ENCODE results near the gene GALNT17.

The GALNT17 gene

GRCh38 chr7:71132127-71132376, at the start of gene GALNT17:
GALNT17 (plus strand) TSS chr7:71132144.
- DNase-seq (ENCODE audit: low read depth): no peak

GRCh38 chr7:71095266-71095860, 36.6 kb upstream of the GALNT17 start:
- DNase-seq (ENCODE audit: low read depth): no peak

GRCh38 chr7:71096351-71096750, 35.6 kb upstream of the GALNT17 start:
- no peak for DNase-seq (ENCODE audit: low read depth)

- DNase-seq (ENCODE audit: low read depth): no peak
These were observed 25.7 kb upstream of the GALNT17 start for GRCh38 chr7:71106226-71106625.

GRCh38 chr7:71112436-71112835, 19.5 kb upstream of the GALNT17 start:
- no peak for DNase-seq (ENCODE audit: low read depth)

GRCh38 chr7:71120096-71120495, 11.8 kb upstream of the GALNT17 start:
- no peak for DNase-seq (ENCODE audit: low read depth)

GRCh38 chr7:71129126-71129525, 2.8 kb upstream of the GALNT17 start:
- DNase-seq (ENCODE audit: low read depth): no peak

- DNase-seq (ENCODE audit: low read depth): no peak
These were observed 1.8 kb upstream of the GALNT17 start for GRCh38 chr7:71130031-71130679.

- DNase-seq (ENCODE audit: low read depth): no peak
These were observed 453 bp upstream of the GALNT17 start for GRCh38 chr7:71131256-71132126.

- no peak for DNase-seq (ENCODE audit: low read depth)
These were observed 660 bp downstream of the GALNT17 start for GRCh38 chr7:71132377-71133231.

GRCh38 chr7:71133232-71133622, 1.3 kb downstream of the GALNT17 start:
- no peak for DNase-seq (ENCODE audit: low read depth)

- no peak for DNase-seq (ENCODE audit: low read depth)
These were observed 1.9 kb downstream of the GALNT17 start for GRCh38 chr7:71133856-71134255.

GRCh38 chr7:71135116-71135515, 3.2 kb downstream of the GALNT17 start:
- no peak for DNase-seq (ENCODE audit: low read depth)

- DNase-seq (ENCODE audit: low read depth): no peak
These were observed 3.7 kb downstream of the GALNT17 start for GRCh38 chr7:71135663-71136062.

GRCh38 chr7:71137479-71137878, 5.5 kb downstream of the GALNT17 start:
- DNase-seq (ENCODE audit: low read depth): no peak

GRCh38 chr7:71140264-71140663, 8.3 kb downstream of the GALNT17 start:
- DNase-seq (ENCODE audit: low read depth): no peak

- no peak for DNase-seq (ENCODE audit: low read depth)
These were observed 13.0 kb downstream of the GALNT17 start for GRCh38 chr7:71144963-71145362.

GRCh38 chr7:71145906-71146901, 14.3 kb downstream of the GALNT17 start:
- no peak for DNase-seq (ENCODE audit: low read depth)

- DNase-seq (ENCODE audit: low read depth): no peak
These were observed 16.2 kb downstream of the GALNT17 start for GRCh38 chr7:71148098-71148497.

- DNase-seq (ENCODE audit: low read depth): no peak
These were observed 23.3 kb downstream of the GALNT17 start for GRCh38 chr7:71155236-71155635.

GRCh38 chr7:71157757-71158156, 25.8 kb downstream of the GALNT17 start:
- no peak for DNase-seq (ENCODE audit: low read depth)

Data from fibroblast of the conjunctiva (primary cell).